GM12878 (cell line): Measurements from ENCODE around the gene UBXN11.
"Not testable (repeated sequence)": the region's sequence is repeated elsewhere in the genome, so short reads cannot be mapped to it uniquely, and the experiment has no call there.

ENCODE experiments used
- ATF3 ChIP-seq: IDR thresholded peaks from 2 replicates; pipeline ENCODE4 v1.6.1; 2011; ENCODE audit warnings: low read depth, mild to moderate bottlenecking, low read length, moderate library complexity, borderline replicate concordance; ENCODE audit errors: extremely low read depth
- ATF7 ChIP-seq: fragments of 450-650 bp; IDR thresholded peaks from 2 replicates; pipeline ENCODE4 v1.6.1; 2016; ENCODE audit warnings: low read depth, mild to moderate bottlenecking
- CTCF ChIP-seq, 3 experiments: IDR thresholded peaks in 2 of 3; conservative IDR thresholded peaks in 1 of 3; 2 replicates each; pipeline ENCODE4 v1.5.1; 2011; ENCODE audit warnings: low read depth in 3 of 3, low read length in 3 of 3, mild to moderate bottlenecking in 3 of 3, control low read depth in 2 of 3, moderate library complexity in 2 of 3, inconsistent platforms in 1 of 3, mixed read lengths in 1 of 3; ENCODE audit not compliant: control insufficient read depth in 2 of 3, insufficient read depth in 1 of 3; ENCODE audit errors: extremely low read depth in 1 of 3
- EZH2 ChIP-seq: IDR thresholded peaks from 2 replicates; pipeline ENCODE4 v1.6.1; 2012; ENCODE audit warnings: low read depth, mild to moderate bottlenecking, control low read depth, inconsistent platforms, low read length, borderline replicate concordance; ENCODE audit not compliant: control insufficient read depth
- JUNB ChIP-seq: IDR thresholded peaks from 2 replicates; pipeline ENCODE4 v1.6.1; 2016; ENCODE audit warnings: antibody characterized with exemption, mild to moderate bottlenecking
- MXI1 ChIP-seq: fragments of 150-350 bp; IDR thresholded peaks from 2 replicates; pipeline ENCODE4 v1.6.1; 2011; ENCODE audit warnings: low read depth, mild to moderate bottlenecking, inconsistent platforms, low read length, improper control_type of control experiment
- PBX3 ChIP-seq: IDR thresholded peaks from 2 replicates; pipeline ENCODE4 v1.6.1; 2011; ENCODE audit warnings: mild to moderate bottlenecking, low read depth, low read length, moderate library complexity; ENCODE audit not compliant: insufficient replicate concordance
- POLR2A ChIP-seq: IDR thresholded peaks from 2 replicates; pipeline ENCODE4 v1.6.1; 2011; ENCODE audit warnings: low read depth, mild to moderate bottlenecking, low read length
- PRDM15 ChIP-seq: fragments of 450-650 bp; formaldehyde crosslinking; IDR thresholded peaks from 2 replicates; pipeline ENCODE4 v1.4.0; 2020; ENCODE audit warnings: mild to moderate bottlenecking, moderate library complexity
- SIN3A ChIP-seq: IDR thresholded peaks from 2 replicates; pipeline ENCODE4 v1.6.1; 2012; ENCODE audit warnings: low read depth, low read length, improper control_type of control experiment
- SREBF2 ChIP-seq: IDR thresholded peaks from 2 replicates; pipeline ENCODE4 v1.6.1; 2012; ENCODE audit warnings: mild to moderate bottlenecking, low read length
- USF2 ChIP-seq: IDR thresholded peaks from 2 replicates; pipeline ENCODE4 v1.6.1; 2011; ENCODE audit warnings: low read depth, low read length, improper control_type of control experiment, borderline replicate concordance
- ZBTB11 ChIP-seq: fragments of 450-650 bp; formaldehyde crosslinking; IDR thresholded peaks from 2 replicates; pipeline ENCODE4 v1.5.0; 2022; ENCODE audit warnings: mild to moderate bottlenecking, missing genetic modification characterization

GRCh38 chr1:26307966-26308899, 1.8 kb upstream of the UBXN11 start:
- TF ChIP-seq SREBF2; JUNB; ATF7; POLR2A; USF2; PBX3; SIN3A; EZH2; CTCF (IDR thresholded peaks at IDR 0.05 in 2 of 3, conservative IDR thresholded peaks at IDR 0.05 in 1 of 3; ENCODE audit: control insufficient read depth in 2 of 3, extremely low read depth in 1 of 3, insufficient read depth in 1 of 3, low read depth in 3 of 3, low read length in 3 of 3); ATF3; MXI1; PRDM15 (CRISPR knock-in tag); ZBTB11 (CRISPR knock-in tag): not testable (repeated sequence)
